ENCODE data around the gene PTPRA. TPM values are rescaled to one million over a fixed set of nuclear protein-coding genes. Genes with fewer than 3 reads are reported as not detected.

PTPRA gene
- total and polyA plus RNA-seq, 2 of the 13 experiments (the other 11 are each of a cell fraction or from before 2014, with no cell fraction given) = 47.2 to 127 TPM

- TF ChIP-seq JUN (CRISPR knock-in tag; IDR thresholded peaks at IDR 0.05) (peak; percentile 78; the same call in 1 of the 2 replicates), TAF15 (IDR thresholded peaks at IDR 0.05; ENCODE audit: low read depth, low read length, poor library complexity, severe bottlenecking) (peak; percentile 94), NFE2L1 (CRISPR knock-in tag; IDR thresholded peaks at IDR 0.05; ENCODE audit: borderline replicate concordance) (peak; percentile 78; the same call in 1 of the 2 replicates), ZNF780A (CRISPR knock-in tag; IDR thresholded peaks at IDR 0.05) (0 out of 2 replicates have a peak, but pooled peaks have one; percentile 87), ZBTB21 (CRISPR knock-in tag; IDR thresholded peaks at IDR 0.05) (no peak; the same call in 1 of the 2 replicates), ARNTL (CRISPR knock-in tag; IDR thresholded peaks at IDR 0.05) (peak; percentile 93), ZBTB10 (CRISPR knock-in tag; IDR thresholded peaks at IDR 0.05; ENCODE audit: borderline replicate concordance) (peak; percentile 81), ZNF407 (CRISPR knock-in tag; IDR thresholded peaks at IDR 0.05; ENCODE audit: not compliant biosample characterization) (peak; percentile 98), ZNF12 (CRISPR knock-in tag; IDR thresholded peaks at IDR 0.05) (peak; percentile 76), BCLAF1 (IDR thresholded peaks at IDR 0.05) (no peak), ATRX (CRISPR knock-in tag; IDR thresholded peaks at IDR 0.05; ENCODE audit: borderline replicate concordance) (no peak), ZNF841 (CRISPR knock-in tag; IDR thresholded peaks at IDR 0.05; ENCODE audit: borderline replicate concordance) (peak; percentile 80; the same call in 1 of the 2 replicates), AHR (CRISPR knock-in tag; IDR thresholded peaks at IDR 0.05) (peak; percentile 91; the same call in 1 of the 2 replicates), NPAS2 (CRISPR knock-in tag; IDR thresholded peaks at IDR 0.05; ENCODE audit: borderline replicate concordance) (no peak)
Observed at GRCh38 chr20:2840138-2840966, 32.9 kb upstream of the PTPRA start, which contains the start of the genes PCED1A and VPS16 (continued).
